NCI-H146 treated with DMSO at 0.1 percent for 48 hours (cell line): ENCODE data around the gene MRPS18A.
"Not testable (repeated sequence)": the region's sequence is repeated elsewhere in the genome, so short reads cannot be mapped to it uniquely, and the experiment has no call there.

Source experiments
- DNase-seq: peaks from one replicate; lab custom pipeline; 2025; ENCODE audit not compliant: unreplicated experiment; lab: John Stamatoyannopoulos, UW

MRPS18A gene

DNA sequence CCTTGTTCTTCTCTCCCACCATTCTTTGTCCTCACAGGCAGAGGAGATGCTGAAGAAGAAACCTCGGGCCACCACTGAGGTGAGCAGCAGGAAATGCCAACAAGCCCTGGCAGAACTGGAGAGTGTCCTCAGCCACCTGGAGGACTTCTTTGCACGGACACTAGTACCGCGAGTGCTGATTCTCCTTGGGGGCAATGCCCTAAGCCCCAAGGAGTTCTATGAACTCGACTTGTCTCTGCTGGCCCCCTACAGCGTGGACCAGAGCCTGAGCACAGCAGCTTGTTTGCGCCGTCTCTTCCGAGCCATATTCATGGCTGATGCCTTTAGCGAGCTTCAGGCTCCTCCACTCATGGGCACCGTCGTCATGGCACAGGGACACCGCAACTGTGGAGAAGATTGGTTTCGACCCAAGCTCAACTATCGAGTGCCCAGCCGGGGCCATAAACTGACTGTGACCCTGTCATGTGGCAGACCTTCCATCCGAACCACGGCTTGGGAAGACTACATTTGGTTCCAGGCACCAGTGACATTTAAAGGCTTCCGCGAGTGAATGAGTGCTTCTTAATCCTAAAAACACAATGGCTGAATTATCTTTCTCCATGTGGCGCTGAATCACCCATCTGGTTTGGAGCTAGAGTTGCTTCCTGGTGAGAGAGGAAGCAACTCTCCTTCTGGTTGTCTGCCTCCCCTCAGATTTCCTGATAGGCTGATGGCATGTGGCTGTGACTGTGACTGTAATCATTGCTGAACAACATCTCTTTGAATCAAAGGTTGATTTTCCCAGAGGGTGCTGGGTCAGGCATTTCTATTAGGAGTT, 47.4 kb downstream of the MRPS18A start:
- DNase-seq: no peak

DNA sequence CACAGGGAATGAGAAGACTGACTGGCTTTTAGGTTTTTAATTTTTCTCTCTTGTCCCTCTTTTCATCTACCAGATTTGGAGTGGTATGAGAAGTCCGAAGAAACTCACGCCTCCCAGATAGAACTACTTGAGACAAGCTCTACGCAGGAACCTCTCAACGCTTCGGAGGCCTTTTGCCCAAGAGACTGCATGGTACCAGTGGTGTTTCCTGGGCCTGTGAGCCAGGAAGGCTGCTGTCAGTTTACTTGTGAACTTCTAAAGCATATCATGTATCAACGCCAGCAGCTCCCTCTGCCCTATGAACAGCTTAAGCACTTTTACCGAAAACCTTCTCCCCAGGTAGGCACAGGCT, 51.3 kb downstream of the MRPS18A start:
- DNase-seq: no peak

DNA sequence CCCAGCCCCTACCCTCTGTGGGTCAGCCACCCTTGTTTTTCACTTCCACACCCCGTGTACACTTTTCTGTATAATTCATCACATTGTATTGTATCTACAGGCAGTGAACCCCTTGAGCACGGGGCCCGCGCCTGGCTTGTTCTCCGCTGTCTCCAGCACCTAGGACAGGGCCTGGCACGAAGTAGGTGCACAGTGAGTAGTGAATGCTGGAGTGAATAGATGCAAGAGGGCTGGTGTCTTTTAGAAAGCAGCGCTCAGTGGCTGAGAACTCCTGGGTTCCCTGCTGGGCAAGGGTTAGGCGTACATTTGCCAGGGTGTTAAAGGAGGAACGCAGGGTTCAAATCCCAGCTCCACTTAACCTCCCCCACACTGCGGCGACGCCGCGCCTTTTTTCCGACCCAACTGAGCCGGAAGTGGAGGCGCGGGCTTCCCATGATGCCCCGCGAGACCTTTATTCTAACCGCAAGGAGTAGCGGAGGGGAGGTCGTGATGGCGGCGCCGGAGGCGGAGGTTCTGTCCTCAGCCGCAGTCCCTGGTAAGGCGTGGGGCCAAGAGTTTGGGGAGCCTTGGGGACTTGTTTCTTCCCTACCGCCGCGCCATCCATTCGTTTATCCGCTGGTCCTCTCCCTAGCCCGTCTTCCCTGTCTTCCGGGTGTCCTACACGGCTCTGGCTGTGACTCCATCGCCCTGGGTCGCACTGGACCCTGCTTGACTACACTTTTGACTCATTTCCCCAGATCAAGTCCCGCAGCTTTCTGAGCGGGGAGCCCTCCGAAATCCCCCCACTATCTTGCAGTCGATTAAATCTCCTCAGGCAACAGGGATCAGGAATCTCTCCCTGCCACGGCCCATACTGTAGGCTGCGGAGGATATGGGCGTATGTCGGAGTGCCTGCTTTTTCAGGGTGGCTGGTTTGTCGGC, 51.9 kb downstream of the MRPS18A start, which contains the start of gene MAD2L1BP:
Gene MAD2L1BP (plus strand): TSS at position 454 of the 921 bp plus-strand sequence. CDS start 36 bp downstream, at position 490.
- DNase-seq: peak; percentile 85

DNA sequence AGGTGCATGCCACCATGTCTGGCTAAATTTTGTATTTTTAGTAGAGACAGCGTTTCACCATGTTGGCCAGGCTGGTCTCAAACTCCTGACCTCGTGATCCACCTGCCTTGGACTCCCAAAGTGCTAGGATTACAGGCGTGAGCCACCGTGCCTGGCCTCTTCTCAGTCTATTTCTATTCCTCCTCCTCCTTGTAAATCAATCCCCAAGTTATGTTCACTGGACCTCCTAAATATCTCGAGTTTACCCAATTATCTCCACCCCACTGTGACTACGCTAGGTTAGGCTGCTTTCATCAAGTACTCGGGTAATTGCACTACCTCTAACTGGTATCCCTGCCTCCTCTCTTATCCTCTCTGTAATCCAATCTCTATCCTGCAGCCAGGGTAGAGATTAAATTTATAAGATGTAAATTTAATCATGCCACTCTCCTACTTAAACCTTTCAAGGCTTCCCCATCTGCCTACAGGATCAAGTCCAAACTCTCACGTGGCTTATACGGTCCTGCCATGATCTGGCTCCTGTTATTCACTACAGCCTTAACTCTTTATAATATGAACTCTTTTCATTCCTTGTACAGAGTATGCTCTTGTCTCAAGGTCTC, 52.8 kb downstream of the MRPS18A start:
- DNase-seq: no peak

DNA sequence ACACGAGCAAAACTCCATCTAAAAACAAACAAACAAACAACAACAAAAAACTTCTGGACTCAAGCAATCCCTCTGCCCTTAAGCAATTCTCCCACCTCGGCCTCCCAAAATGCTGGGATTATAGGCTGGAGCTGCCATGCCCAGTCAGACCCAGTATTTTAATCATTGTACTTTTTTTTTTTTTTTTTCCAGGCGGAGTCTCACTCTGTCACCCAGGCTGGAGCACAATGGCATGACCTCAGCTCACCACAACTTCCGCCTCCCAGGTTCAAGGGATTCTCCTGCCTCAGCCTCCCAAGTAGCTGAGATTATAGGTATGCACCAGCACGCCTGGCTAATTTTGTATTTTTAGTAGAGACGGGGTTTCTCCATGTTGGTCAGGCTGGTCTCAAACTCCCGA, 54.6 kb downstream of the MRPS18A start:
- not testable (repeated sequence) for DNase-seq

DNA sequence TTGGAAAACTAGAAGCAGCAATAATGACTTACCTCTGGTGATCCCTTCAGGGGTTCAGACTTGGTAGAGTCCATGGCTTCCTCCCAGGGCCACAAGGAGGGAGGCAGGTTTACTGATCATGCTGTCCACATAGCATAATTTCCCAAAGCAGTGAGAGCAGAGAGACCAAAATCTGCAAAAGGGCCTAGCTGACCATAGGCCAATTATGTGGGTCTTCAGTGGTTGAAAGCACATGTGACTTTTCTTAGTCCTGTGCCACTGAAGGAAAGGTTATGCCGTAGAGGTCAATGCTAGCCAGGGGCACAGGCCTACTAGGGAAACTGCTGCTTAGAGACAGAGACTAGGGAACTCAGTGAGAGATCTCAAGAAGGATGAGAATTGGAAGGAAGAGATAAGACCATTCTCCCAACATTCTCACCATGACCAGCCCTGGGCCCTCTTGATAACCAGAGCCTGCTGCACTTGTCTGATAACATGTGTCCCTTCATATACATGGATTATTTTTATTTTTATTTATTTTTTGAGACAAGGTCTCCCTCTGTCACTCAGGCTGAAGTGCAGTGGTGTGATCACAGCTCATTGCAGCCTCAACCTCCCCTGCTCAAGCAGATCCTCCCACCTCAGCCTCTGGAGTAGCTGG, 56.5 kb downstream of the MRPS18A start:
- no peak for DNase-seq

DNA sequence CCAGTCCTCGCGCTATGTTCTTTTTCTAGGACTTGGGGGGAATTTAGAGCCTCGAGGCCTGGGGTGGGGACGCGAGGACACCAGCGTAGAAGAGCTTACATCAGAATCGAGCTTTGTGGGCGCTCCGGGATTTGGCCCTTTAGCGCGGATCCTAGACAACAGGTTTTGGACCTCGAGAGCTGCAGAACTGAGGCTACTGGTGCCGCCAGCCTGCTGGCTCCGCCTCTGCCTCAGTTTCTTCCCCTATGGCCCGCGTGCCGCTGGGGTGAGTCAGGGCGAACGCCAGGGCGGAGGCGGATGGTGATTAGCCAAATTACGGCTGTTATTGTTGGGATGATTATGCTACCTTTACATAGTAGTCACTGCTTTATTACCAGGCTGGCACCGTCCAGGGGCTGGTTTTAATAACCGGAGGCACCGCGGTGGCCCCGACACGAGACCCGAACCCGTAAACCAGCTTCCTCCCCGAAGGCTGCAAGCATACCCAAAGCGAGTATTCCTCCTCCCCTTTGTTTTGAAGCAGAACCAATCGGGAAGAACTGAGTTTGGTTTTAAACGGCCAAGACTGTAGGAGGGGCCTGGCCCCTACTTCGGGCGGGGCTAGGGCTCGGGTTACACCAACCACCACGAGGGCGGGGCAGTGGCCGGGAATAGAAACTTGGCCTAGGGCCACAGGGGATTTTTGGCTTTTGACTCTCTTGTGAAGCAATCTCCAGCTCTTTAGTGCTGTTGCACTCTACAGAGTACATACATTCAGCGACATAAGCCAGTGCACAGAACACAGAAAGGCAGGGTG, 57.9 kb downstream of the MRPS18A start:
- peak; percentile 95 for DNase-seq

DNA sequence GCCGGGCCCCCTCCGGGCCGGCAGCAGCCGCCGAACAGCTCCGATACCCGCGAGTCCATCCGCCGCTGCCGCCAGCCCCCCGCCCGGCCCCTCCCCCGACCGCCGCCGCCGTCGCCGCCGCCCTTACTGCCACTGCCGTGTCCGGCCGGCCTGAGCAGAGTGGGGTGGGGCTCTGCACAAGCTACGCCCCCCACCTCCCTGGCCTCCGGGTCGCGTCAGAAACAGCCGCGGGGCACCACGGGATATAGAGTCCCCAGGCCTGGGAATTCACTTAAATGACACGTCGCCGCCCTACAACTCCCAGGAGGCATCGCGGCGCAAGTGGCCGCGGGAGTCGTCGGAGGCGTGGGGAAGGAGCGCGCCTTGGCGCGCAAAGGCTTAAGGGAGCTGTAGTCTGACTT, 58.5 kb downstream of the MRPS18A start, which contains the start of gene GTPBP2:
Gene GTPBP2 (minus strand): TSS at position 161 of the 401 bp plus-strand sequence. CDS start 102 bp downstream, at position 59.
- DNase-seq: peak; percentile 99

DNA sequence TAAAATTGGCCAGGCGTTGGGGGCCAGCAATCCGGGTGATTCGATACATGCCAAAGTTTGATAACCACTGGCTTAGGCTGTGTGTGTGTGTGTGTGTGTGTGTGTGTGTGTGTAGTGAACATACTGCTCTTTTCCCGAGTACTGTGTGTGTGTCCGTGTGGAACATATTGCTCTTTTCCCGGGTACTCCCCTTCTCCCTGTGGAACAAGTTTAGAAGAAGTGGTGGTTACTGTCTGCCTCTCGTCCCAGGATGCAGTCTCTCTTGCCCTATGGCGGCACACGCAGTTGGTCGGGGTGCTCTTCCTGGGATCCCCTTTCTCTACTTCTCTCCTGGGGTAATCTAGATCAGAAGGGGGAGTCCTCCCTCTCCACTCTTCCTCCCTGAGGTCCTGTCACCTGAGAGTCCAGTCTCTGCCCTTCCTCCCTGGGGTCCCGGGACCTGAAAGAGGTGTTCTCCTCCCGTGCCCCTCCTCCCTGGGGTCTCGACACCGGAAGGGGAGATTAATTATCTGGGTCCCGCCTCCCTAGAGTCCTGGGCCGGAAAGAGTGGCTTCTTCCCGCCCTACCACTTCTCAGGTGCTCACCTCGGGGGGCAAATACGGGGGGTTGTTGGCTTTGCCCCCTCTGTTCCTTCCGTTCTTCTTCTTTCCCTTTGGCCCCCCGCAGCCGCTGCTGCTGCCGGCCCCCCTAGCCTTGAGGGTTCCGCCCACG, 59.0 kb downstream of the MRPS18A start:
- DNase-seq: peak; percentile 62

DNA sequence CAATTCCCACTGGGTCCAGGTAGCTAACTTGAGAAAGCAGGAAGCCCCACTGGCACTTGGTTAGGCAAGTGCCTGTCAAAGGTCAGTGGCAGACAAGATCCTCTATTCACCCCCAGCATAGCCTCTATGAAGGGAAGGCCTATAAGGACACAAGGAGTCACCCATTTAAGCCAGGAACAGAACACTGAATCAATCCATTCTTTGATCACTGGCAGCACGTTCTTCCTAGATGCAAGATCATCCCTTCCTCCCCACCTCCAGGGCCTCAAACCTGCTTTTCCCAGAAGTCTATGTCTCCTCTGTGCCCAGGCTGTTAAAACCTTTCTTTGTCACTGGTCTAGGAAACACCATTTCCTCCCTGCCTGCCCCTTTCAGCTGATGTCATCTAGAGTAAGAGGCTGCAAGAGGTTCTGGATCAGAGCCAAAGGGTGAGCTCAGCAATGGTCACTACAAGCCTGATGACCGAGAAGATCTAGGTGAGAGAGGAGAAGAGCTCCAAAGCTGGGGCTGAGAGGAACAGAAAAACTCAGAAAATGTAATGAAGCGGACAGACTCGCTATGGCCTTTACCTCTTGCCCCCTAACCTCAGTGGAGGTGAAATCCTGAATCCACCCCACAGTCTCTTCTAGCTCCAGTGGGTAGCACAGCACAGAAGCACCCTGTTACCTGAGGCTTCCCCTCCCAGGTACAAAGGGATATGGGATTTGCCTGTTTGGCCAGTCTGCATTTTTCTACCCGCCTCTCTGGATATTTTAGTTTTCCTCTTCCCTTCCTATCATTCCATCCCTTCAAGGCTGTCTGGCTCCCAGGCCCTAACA, 60.4 kb downstream of the MRPS18A start:
- DNase-seq: peak; percentile 80

DNA sequence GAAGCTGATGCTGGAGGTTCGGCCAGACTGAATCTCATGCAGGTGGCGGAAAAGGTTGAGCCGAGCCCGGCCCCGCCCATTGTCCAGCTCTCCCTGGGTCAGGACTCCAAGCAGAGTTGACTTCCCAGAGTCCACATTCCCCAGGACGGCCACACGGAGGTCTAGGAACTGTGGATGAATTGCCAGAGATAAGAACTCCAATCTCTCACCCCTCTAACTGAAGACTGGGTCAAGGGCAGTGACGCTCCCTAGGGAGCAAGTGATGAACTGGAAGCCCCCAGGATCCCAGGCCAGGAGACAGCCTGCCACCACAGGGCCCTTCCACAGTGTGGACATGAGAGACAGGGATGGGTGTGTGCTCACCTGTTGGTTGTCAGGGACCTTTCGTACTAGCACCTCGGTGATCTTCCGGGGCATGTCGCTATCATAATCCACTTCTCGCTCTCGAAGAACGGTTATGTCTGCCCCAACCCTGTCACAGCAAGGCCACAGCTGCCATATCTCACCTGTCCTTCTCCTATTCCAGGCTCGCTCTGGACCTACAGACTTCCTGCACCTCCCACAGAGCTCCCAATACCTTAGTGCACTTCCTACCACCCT, 62.1 kb downstream of the MRPS18A start:
- no peak for DNase-seq

DNA sequence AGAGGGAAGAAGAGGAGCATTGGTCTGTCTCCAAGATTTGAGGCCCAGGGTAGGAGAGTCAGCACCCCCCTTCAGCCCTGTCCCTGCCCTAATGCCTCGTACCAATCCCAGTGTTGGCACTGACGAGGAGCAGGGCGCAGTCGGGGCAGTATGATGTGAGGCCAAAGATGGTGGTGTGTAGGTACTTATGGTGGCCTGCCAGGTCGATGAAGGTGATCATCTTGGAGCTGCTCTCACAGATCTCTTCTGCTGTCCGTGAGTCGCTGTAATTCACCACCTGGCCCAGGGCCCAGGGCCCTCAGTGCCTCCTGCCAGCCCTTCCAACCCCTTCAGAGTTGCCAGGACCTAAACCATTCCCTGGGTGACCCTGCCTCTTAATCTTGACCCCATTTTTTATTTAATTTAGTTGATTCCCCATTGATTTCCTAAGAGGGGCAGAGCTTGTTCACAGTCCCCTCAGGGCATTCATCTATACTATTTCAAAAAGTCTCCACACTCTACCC, 62.8 kb downstream of the MRPS18A start:
- no peak for DNase-seq

DNA sequence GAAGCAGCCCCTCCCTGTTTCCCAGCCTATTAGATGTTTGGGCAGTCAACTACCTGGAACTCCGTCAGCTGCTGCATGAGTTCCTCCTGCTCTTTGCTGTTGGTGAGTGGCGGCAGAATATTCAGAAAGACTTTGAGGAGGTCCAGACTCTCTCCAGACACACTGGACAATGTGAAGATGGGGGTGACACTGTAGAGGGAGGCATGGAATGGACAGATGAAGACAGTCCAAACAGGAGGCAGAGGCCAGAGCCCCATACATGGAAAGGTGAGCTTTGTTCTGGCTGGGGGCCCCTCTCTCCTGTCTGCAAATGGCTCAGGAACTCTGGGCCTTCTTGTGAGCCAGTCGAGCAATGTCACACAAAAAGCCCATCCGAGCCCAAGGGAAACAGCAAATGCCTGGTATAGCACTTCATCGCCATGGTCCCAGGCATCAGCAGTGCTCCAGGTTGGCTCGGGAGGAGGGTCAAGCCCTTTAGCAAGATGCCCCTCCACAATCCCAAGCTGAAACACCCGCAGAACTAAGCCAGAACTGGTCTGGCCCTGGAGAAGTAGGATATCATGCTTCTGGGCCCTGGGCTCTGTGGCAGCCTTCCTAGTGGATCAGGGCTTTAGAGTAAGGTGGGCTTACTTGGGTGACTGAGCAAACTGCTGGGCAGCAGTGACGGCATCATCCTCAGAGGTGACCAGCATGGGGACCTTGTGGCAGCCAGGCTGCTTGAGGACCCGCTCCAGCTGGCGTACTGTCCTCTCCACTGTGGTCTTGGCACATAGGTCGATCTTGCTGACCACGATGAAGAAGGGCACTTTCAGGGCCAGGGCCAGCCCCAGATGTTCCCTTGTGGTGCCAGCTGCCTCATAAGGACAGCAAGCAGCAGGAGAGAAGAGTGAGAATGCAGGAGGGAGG, 63.5 kb downstream of the MRPS18A start:
- DNase-seq: no peak

DNA sequence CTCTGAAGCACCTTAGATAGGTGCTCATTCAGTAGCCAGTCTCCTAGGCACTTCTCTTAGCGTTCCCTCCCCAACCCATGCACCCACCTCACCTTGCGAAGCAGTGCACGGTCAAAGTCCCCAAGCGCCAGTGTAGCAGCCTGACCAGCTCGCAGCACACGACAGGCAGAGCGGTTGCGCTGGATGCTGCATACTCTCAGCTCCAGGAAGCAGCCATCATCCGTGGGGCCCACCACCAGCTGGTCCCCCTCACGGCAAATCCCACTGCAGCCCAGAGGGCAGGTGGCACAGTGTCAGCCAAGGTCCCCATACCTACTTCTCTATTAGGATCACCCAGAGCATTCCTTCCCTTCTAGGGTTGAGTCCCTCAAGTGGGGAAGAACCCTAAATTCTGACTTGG, 65.0 kb downstream of the MRPS18A start:
- no peak for DNase-seq

DNA sequence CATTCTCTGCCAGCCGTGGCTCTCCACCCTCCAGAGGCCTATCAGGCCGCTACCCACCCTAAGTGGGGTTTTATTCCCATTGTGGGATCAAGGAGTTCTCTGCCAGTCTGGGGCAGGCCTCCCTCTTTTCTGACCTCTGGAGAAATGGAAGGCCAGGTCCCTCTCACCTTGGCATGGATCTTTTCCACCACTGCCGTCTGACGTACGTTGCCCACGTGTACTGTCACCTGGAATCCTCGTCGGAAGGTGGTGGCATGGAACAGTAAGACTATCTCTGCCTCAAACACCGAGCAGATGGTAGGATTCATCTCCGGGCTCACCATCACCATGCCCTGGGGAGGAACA, 65.8 kb downstream of the MRPS18A start:
- DNase-seq: no peak
